Endothelial cell of umbilical vein (primary cell): Measurements from ENCODE around the gene METTL8. TPM values are rescaled to one million over a fixed set of nuclear protein-coding genes. Genes with fewer than 3 reads are reported as not detected.

ENCODE experiments used
- BruUV-seq: library from RNA; stranded (reverse); fragments of 400-500 nt; replicated peaks from 2 replicates; lab custom pipeline; 2021; lab: Mats Ljungman, UMichigan
- CTCF ChIA-PET: fragments of 300-600, 350-600 bp; sonication (Branson Sonifier 250); formaldehyde crosslinking; loops from one replicate; lab custom pipeline; 2021; ENCODE audit warnings: antibody characterized with exemption, inconsistent platforms; lab: Charles Lee
- POLR2A ChIA-PET: fragments of 300-600, 350-600 bp; sonication (Branson Sonifier 250); formaldehyde crosslinking; loops from one replicate; lab custom pipeline; 2021; ENCODE audit warnings: antibody characterized with exemption, inconsistent platforms; lab: Charles Lee
- DNase-seq: peaks from one replicate; pipeline ENCODE4 v3.0.0-alpha.2; 2011; ENCODE audit warnings: low read depth, low spot score
- FAIRE-seq: peaks from 2 replicates; lab custom pipeline; 2011; peaks lifted over from hg19 to GRCh38; lab: Jason Lieb, UNC
- H2AFZ ChIP-seq: 2 replicates; pipeline ENCODE4 v1.6.0; 2012; ENCODE audit warnings: low read depth, low read length, control low read depth, inconsistent platforms
- H3K27ac ChIP-seq: 2 replicates; pipeline ENCODE4 v1.5.1; 2011; ENCODE audit warnings: low read depth, mild to moderate bottlenecking, control low read depth, low read length, moderate library complexity; ENCODE audit not compliant: insufficient read depth
- H3K27me3 ChIP-seq, 2 experiments: 2 replicates each; pipeline versions ENCODE4 v1.6.0 to v1.6.1; 2011; ENCODE audit warnings: low read length in 2 of 2, mixed read lengths in 1 of 2; ENCODE audit not compliant: control insufficient read depth in 2 of 2, insufficient read depth in 2 of 2
- H3K36me3 ChIP-seq, 2 experiments: 2 replicates in 1 of 2; 3 replicates in 1 of 2; pipeline ENCODE4 v1.5.1; 2011; ENCODE audit warnings: low read length in 2 of 2, mild to moderate bottlenecking in 1 of 2, moderate library complexity in 1 of 2; ENCODE audit not compliant: control insufficient read depth in 2 of 2, insufficient read depth in 2 of 2; ENCODE audit errors: extremely low read depth in 1 of 2
- H3K4me1 ChIP-seq: 3 replicates; pipeline ENCODE4 v1.5.1; 2011; ENCODE audit warnings: mild to moderate bottlenecking, low read length; ENCODE audit not compliant: control insufficient read depth, insufficient read depth; ENCODE audit errors: extremely low read depth
- H3K4me2 ChIP-seq: 2 replicates; pipeline ENCODE4 v1.6.1; 2011; ENCODE audit warnings: low read length, control low read depth, mixed read lengths; ENCODE audit not compliant: insufficient read depth
- H3K4me3 ChIP-seq, 3 experiments: fragments of 200-600 bp in 1 of 3; sonication (generic), shearing (Covaris generic) in 1 of 3; replicated peaks in 1 of 3; 2 replicates each; pipeline ENCODE4 v1.5.1; 2011 to 2016; ENCODE audit warnings: control low read depth in 3 of 3, low read length in 3 of 3, mild to moderate bottlenecking in 2 of 3, inconsistent platforms in 1 of 3, low read depth in 1 of 3, moderate library complexity in 1 of 3; ENCODE audit not compliant: insufficient read depth in 1 of 3
- H3K79me2 ChIP-seq: 2 replicates; pipeline ENCODE4 v1.6.0; 2012; ENCODE audit warnings: low read length, inconsistent platforms; ENCODE audit not compliant: control insufficient read depth, insufficient read depth
- H3K9ac ChIP-seq: replicated peaks from 2 replicates; pipeline ENCODE3; 2011; ENCODE audit warnings: low read length, control low read depth; ENCODE audit not compliant: insufficient read depth; ENCODE audit errors: extremely low read depth
- H3K9me1 ChIP-seq: replicated peaks from 3 replicates; pipeline ENCODE4 v1.6.0; 2011; ENCODE audit warnings: mild to moderate bottlenecking, low read length; ENCODE audit not compliant: control insufficient read depth, insufficient read depth; ENCODE audit errors: extremely low read depth
- H3K9me3 ChIP-seq: replicated peaks from 2 replicates; pipeline ENCODE4 v1.5.1; 2012; ENCODE audit warnings: low read length, inconsistent platforms; ENCODE audit not compliant: control insufficient read depth, insufficient read depth
- H4K20me1 ChIP-seq: replicated peaks from 2 replicates; pipeline ENCODE3; 2011; ENCODE audit warnings: mild to moderate bottlenecking, low read length; ENCODE audit not compliant: control insufficient read depth, insufficient read depth; ENCODE audit errors: extremely low read depth
- CTCF ChIP-seq, 2 donors: IDR thresholded peaks; 1 replicate in 1 of 2; 2 replicates in 1 of 2; pipeline ENCODE4 v1.5.1; 2011; ENCODE audit warnings: low read length in 2 of 2, mild to moderate bottlenecking in 2 of 2, moderate library complexity in 2 of 2, control low read depth in 1 of 2, inconsistent platforms in 1 of 2, low read depth in 1 of 2; ENCODE audit not compliant: insufficient read depth in 1 of 2; ENCODE audit errors: extremely low read depth in 1 of 2
- EZH2 ChIP-seq: IDR thresholded peaks from 2 replicates; pipeline ENCODE4 v1.6.1; 2012; ENCODE audit warnings: borderline replicate concordance, low read depth, mild to moderate bottlenecking, moderate library complexity, low read length, inconsistent platforms; ENCODE audit not compliant: severe bottlenecking
- FOS ChIP-seq: IDR thresholded peaks from 2 replicates; pipeline ENCODE4 v1.6.1; 2011; ENCODE audit warnings: mild to moderate bottlenecking, low read length, moderate library complexity, borderline replicate concordance; ENCODE audit not compliant: insufficient read depth
- GATA2 ChIP-seq: IDR thresholded peaks from 2 replicates; pipeline ENCODE4 v1.7.0; 2011; ENCODE audit warnings: low read depth, mild to moderate bottlenecking, moderate library complexity, mixed read lengths, low read length; ENCODE audit not compliant: insufficient read length, insufficient read depth
- JUN ChIP-seq: IDR thresholded peaks from 2 replicates; pipeline ENCODE4 v1.6.1; 2011; ENCODE audit warnings: borderline replicate concordance, low read depth; ENCODE audit not compliant: insufficient read length, insufficient read depth
- MAX ChIP-seq: IDR thresholded peaks from 2 replicates; pipeline ENCODE4 v1.6.1; 2011; ENCODE audit not compliant: insufficient read depth, insufficient read length
- MYC ChIP-seq: IDR thresholded peaks from one replicate; pipeline ENCODE4 v1.6.1; 2011; ENCODE audit warnings: mild to moderate bottlenecking, low read depth, low read length
- POLR2A ChIP-seq: IDR thresholded peaks from 2 replicates; pipeline ENCODE4 v1.6.1; 2012; ENCODE audit warnings: low read depth, mild to moderate bottlenecking, control low read depth, low read length
- POLR2AphosphoS5 ChIP-seq: IDR thresholded peaks from 2 replicates; pipeline ENCODE4 v1.6.1; 2012; ENCODE audit warnings: low read depth, mild to moderate bottlenecking, control low read depth, low read length, moderate library complexity; ENCODE audit not compliant: insufficient read depth
- dilution Hi-C: fragments of 300-500 bp; cut with MboI; formaldehyde crosslinking; loops from one replicate; pipeline ENCODE4 v1.15.0; 2019; ENCODE audit warnings: low sequenced_read_pairs; ENCODE audit not compliant: extremely low pct_ligation_motif_present
- intact Hi-C: fragments of 100-400 bp; cut with micrococcal nuclease; formaldehyde crosslinking; loops from one replicate; pipeline ENCODE4 v1.10.0; 2022
- polyA plus RNA-seq, 4 experiments: library from polyadenylated mRNA; depleted of rRNA in 3 of 4; stranded (reverse) in 3 of 4; unstranded in 1 of 4; fragments of >200 nt; gene quantifications; 2 replicates each; pipeline versions ENCODE4 v1.2.1 to v1.2.3, GENCODE V29; 2011 to 2012; ENCODE audit warnings: missing spikeins in 1 of 4
- total RNA-seq: library from RNA; stranded (reverse); gene quantifications from 2 replicates; pipeline ENCODE4 v1.2.3, GENCODE V29; 2021

The METTL8 gene
- total and polyA plus RNA-seq, 2 donors (not counting 3 experiments of a cell fraction or from before 2014, with no cell fraction given) = 7.0 to 20.2 TPM

- POLR2A ChIA-PET = no interaction called here
- dilution Hi-C loops = no loop called here
Observed at GRCh38 chr2:171475979-171476378, 42.2 kb upstream of the METTL8 start.

More at GRCh38 chr2:171475979-171476378, 42.2 kb upstream of the METTL8 start:
- H3K4me1 ChIP-seq = peaks cover 19% of the 10 kb centered on the region
- H3K4me3 ChIP-seq = no peak overlapping the region
- no peaks in the 10 kb centered on the region for H3K9me3 ChIP-seq
- H3K9ac ChIP-seq = no peak overlapping the region
- intact Hi-C loops = no loop called here
- no peak overlapping the region for H3K4me2 ChIP-seq
- CTCF ChIA-PET = no interaction called here
- no peak for DNase-seq
- BruUV-seq = no TSS peak
- H3K36me3 ChIP-seq = peaks cover 0 to 5% of the 10 kb centered on the region in 2 experiments
- FAIRE-seq = no peak
- no peaks in the 10 kb centered on the region for H3K79me2 ChIP-seq
- H4K20me1 ChIP-seq = no peaks in the 10 kb centered on the region
- TF ChIP-seq MYC = no peak
- TF ChIP-seq POLR2A = no peak
- TF ChIP-seq FOS = no peak
- no peak for TF ChIP-seq MAX
- TF ChIP-seq JUN = no peak
- no peak for TF ChIP-seq EZH2
- no peak for TF ChIP-seq CTCF (IDR thresholded peaks at IDR 0.05; ENCODE audit: extremely low read depth in 1 of 2, insufficient read depth in 1 of 2, low read depth in 1 of 2, low read length in 2 of 2)
- TF ChIP-seq POLR2AphosphoS5 = no peak
- no peak for TF ChIP-seq GATA2
- H2AFZ ChIP-seq = no peak overlapping the region
- H3K27me3 ChIP-seq = no peaks in the 10 kb centered on the region
- peaks cover 2% of the 10 kb centered on the region for H3K9me1 ChIP-seq
- H3K27ac ChIP-seq = no peak overlapping the region
